ENCODE results near the gene IQCC.
"Not testable (repeated sequence)": the region's sequence is repeated elsewhere in the genome, so short reads cannot be mapped to it uniquely, and the experiment has no call there.

Gene IQCC

DNA sequence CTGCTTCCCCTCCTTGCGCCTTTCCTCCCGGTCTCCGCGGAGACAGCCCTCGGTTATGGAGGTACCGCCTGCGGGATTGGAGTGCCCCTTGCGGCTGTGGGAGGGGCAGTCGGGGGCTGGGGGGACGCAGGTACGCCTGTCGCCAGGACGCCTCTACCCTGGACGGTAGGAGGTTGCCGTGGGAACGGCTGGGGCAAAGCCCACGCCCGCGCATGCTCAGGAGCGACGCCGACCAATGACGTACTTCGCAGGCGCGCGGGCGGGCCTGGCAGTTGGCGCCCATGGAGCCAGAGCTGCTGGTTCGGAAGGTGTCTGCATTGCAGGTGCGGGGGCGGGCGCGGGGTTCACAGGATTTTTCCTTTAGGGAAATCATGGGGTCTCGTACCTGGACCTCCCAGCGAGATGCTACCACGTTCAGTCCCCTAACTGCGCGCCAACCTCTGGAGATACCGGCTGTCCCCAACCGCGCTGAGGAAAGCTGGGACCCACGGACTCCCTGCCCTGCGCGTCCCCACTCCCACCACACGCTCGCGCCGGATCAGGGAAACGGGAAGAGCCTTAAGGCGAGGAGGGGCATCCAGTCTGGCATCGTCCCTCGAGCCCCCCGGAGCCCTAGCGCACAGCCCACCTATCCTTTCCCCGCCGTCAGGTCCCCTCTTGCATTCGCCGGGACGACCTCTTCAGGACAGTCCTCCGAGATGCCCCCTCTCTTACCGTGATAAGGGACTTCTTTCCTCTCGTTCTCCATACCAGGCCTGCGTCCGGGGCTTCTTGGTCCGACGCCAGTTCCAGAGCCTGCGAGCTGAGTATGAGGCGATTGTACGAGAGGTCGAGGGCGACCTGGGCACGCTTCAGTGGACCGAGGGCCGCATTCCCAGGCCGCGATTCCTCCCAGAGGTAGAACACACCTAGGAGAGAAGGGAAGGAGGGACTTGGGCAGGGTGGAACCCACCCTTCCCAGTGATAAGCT lies at the start of gene IQCC:
Gene IQCC, plus strand, starts transcription at position 271 of the 970 bp plus-strand sequence. Its CDS starts 11 bp downstream, at position 282.
- peak; percentile 85 for DNase-seq

DNA sequence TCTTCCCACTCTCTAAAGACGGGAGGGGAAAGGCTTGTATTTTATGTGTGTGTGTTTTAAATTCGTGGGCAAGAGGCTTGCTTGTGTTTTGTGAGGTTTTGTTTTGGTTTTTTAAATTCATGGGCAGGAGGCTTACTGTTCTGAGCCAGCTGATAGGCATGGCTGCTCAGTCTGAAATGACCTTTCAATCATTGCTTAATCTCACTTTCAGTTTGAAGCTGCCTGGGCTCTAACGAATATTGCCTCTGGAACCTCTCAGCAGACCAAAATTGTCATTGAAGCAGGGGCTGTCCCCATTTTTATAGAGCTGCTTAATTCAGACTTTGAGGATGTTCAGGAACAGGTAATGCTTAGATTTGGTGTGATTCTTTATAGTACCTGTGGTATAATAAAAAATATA lies 46.3 kb upstream of the IQCC start:
- DNase-seq, result no peak

DNA sequence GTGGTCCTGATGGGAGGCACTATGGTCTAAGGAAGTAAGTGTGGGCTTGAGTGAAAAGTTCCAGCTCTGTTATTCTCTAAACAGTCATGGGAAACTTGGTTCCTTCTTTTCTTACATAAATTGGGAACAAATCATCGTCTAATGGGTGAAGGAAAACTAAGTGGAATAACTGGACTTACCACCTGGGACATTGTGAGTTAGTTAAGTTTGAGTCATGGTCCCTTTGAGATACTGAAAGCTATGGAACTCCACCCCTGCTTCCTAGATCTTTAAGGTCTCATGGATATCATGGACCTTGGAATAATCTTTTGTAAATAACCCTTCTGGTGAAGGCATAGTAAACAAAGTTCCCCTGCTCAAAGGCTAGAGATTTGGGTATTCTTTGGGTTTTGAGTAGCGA lies 42.1 kb upstream of the IQCC start:
- no peak for DNase-seq

DNA sequence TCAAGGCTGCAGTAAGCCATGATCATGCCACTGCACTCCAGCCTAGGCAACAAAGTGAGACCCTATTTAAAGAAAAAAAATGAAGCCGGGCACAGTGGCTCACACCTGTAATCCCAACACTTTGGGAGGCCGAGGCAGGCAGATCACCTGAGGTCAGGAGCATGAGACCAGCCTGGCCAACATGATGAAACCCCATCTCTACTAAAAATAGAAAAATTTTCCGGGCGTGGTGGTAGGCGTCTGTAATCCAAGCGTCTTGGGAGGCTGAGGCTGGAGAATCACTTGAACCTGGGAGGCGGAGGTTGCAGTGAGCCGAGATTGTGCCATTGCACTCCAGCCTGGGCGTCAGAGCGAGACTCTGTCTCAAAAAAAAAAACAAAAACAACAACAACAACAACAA lies 39.8 kb upstream of the IQCC start:
- not testable (repeated sequence) for DNase-seq

DNA sequence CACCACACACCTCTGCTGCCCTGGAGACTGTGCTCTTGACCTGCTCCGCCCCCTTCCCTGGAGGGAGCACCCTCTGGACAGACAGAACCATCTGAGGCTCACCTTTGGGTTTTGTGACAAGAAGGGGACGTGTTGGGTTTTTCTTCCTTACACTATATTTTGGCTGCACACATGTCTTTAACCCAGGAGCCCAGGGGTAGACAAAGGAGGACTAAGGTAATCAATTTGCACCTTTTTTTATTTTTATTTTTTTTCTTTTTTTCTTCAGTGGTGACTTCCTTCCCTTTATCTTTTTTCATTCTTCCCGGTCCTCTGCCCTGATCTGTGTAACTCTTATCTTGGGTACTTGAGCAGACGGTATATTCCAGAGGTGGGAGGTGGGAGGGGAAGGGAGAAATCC lies 34.5 kb upstream of the IQCC start:
- no peak for DNase-seq

DNA sequence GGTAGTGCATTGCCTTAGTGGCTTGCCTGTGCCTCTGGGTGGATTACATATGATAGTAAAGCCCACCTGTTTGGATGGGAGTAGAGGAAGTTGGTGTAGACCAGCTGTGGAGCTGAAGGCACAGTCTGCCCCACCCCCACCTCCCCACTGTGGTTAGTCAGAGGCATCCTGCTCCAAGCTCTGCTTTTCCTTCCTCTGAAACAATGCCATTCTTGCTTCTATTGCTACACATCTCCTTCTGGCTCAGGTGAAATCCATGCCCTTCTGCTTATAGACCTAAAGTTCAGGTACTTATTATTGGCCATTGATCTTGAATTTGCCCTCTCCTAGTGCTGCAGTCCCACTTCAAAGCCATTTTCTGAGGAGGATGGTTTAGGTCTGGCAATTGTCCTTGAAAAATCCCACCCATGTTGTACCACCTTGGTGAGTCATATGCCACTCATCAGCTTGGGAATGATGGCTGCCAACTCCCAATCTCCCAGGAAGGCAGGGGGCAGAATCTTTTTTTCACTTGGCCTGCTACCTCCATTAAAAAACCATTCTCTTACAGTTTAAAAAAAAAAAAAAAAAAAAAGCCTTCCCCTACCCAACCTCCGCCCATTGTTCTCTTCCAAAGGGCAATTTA lies 32.7 kb upstream of the IQCC start:
- no peak for DNase-seq

DNA sequence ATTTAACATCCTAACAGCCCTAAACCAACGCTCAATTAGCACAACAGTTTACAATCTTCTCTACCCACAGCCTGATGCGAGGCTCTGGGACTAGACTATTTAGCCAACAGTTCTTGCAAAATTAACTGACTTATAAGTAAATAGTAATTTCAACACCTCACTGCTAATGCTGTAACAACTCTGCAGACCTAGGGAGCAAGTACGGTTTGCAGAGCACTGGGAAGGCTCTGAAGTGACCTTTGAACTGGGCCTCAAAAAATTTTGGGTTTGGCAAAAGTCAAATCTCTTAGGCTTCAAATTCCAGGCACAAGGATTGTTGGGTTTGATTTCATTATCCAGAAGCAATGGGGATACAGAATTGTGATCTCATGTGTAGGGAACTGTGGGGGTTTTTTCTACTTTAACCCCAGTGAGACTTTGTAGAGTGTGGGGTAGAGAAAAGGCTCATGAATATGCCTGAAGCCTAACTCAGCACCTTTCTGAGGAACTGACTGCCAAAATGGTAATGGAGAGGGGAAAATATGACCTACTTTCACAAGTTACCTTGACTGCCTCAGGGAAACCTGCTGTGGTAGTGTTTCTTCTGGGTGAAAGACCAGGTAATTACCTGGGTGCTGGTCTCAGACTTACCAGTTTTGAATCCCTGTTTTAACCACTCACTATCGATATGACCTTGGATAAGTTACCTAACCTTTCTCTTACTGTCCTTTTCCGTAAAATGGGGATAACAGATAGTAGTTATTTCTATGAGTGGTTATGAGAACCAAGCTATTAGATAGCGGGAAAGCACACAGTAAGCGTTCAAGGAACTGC lies 26.9 kb upstream of the IQCC start:
- DNase-seq, result no peak

DNA sequence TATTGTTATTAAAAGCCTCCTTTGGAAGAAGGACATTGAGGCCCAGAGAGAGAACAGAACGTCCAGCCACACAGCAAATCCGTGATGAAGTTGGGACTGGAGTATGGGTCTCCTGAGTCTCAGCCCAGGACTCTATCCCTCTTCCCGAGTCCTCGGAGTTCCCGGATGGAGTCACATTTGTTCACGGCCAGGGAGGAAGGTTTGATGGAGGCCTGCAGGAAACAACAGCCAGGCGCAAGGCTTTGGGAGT lies 26.4 kb upstream of the IQCC start:
- no peak for DNase-seq

DNA sequence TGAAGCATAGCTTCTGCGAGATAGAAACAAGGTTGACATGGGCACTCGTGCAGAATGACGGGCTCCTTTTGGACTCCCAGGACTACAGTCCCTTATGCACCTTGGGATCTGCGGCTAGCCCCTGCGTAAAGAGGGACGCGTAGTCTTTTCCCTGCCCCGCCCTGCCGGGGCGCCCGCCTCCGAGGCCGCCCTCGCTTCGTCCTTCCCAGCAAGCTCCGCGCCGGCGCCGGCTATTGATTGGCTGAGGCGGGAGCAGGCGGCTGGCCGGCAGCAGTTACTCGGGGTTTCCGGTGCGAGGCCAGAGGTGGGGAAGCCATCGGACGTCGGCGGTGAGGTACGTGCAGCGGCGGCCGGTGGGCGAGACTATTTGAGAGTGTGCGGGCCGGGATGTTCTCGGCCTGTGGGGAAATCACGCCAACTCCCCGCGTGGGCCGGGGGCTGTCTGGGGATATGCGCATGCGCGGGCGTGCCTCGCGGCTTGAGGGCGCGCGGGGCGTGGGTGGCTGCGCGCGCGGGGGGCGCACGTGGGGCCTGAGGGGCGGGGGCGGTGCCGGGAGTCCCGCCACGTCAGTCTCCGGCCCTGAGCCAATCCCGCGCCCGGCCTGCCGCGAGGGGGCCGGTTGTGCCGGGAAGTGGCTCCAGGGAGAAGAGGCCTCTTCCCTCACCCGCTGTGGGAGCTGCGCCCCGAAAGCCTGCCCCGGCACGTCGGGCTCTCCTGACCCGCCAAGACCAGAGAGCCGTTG lies 25.9 kb upstream of the IQCC start, which contains the start of gene TXLNA:
Gene TXLNA, plus strand, starts transcription at position 233 of the 743 bp plus-strand sequence. CDS start 671 bp downstream, outside the sequence.
- DNase-seq, result peak; percentile 89

DNA sequence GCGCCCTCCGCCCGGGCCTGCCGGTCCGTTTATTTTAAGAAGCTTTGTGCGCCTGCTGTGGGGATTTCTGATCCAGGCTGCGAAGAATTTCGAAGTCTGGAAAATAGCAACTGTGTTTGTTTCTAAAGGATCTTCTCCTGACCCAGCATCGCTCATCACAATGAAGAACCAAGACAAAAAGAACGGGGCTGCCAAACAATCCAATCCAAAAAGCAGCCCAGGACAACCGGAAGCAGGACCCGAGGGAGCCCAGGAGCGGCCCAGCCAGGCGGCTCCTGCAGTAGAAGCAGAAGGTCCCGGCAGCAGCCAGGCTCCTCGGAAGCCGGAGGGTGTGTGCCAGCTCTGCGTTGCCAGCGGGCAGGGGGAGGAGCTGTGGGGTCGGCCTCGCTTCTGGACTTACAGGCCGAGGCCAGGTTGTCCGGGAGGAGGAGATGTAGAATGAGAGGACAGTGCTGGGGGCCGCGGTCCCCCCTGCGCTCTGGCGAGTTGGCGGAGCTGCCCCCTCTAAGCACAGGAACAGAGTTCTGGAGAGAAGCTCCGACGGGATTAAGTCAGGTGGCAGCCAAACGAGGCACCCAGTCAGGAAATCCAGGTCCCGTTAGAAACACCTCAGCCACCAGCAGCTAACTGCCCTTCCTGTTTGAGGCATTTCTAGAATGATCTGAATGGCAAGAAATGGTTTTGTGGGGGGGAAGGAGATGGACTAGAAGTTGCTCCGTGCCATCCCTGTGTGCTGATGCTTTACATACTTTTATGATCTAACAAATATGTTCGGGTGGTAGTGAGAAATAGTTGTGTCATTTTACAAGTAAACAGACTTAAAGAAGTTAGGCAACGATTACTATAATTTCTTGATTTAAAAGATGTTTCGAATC lies 25.0 kb upstream of the IQCC start:
- DNase-seq, result peak; percentile 47

DNA sequence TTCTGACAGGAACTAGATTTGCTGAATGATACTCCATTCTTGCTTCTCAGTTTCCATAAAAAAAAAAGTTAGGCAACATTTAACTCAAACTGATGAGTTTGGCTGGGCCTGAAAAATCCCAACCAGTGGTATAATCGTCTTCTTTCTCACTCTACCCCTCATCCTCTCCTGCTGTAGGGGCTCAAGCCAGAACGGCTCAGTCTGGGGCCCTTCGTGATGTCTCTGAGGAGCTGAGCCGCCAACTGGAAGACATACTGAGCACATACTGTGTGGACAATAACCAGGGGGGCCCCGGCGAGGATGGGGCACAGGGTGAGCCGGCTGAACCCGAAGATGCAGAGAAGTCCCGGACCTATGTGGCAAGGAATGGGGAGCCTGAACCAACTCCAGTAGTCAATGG lies 24.4 kb upstream of the IQCC start:
- no peak for DNase-seq

DNA sequence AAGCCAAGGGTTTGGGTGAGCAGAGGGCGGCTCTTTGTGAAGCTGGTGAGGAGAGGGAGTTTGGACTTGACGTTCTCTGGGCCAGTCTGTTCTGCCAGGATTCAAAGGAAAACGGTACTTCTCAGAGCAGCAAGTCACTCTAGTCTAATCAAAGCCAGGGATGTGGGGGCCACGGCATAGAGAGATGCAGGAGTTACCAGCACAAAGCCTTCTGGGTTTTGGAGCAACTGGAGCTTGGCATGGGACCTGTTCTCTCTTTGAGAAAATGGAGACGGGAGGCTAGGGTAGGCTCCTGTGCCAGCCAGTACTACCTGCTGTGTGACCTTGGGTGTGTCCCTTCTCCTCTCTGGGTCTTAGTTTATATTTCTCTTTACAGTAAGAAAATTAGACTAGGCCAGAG lies 23.9 kb upstream of the IQCC start:
- no peak for DNase-seq

DNA sequence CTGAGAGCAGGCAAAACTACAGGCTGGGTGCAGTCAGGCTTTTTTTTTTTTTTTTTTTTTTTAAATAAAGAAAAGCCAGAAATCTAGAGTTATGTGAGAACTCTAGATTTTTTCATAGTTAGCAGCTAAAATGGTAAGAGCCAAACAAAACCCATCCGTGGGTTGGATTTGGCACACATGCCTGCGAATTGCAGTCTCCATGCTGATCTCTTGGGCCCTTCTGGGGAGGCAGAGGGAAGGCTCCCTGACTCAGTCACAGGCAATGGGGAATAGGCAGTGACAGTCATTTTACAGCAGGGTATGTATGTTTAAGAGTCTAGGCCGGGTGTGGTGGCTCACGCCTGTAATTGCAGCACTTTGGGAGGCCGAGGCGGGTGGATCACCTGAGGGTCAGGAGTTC lies 23.4 kb upstream of the IQCC start:
- no peak for DNase-seq

DNA sequence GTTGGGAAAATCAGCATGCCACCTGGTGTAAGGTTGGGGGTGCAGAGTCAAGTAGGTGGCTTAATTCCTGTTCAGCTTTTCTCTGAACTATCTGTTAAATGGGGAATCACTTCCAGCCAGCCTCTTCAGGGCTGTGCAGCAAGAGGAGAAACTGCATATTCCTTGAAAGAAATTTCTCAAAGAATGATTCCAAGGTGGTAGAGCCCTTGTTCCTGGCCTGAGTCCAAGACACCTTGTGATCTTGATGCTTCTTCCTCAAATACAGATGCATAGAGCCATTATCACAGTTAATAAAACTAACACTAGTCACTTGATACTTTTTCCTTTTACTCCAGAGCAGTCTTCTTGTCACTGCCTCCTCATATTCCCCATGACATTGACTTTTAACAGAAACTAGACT lies 20.8 kb upstream of the IQCC start:
- no peak for DNase-seq

DNA sequence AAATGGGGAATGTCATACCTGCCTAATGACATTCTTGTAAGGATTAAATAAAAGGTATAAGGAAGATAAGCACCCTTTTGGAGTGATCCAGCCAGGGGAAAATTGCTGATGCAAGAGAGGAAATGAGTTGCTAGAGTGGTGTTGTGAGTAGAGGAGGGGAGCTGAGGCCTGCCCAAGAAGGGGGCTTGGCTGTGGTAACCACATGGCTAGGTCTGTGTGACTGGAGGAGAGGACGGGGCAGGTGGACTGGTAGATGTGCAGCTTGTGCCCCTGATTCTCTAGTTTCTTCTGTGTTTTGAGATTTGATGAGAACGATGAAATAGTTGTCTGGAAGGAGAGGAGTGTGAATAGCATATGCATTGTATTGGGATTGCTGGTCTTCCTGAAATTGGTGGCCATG lies 19.4 kb upstream of the IQCC start:
- no peak for DNase-seq

DNA sequence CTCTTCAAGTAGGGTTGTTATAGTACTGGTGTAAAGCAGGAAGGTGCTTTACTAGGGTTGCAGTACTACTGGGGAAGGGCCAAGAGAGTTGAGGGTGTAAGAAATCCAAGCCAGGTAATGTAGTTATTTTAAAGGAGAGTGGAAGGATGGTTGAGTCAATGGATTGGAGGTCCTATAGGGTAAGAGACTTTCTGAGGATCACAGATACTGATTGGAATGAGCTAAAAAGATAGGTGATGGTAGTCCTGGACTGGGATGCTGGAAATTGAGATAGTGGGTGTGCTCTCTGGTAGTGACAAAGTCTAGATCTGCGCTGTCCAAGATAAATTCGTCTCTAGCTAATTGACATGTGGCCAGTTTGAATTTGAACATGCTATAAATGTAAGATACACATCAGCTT lies 19.0 kb upstream of the IQCC start:
- no peak for DNase-seq

DNA sequence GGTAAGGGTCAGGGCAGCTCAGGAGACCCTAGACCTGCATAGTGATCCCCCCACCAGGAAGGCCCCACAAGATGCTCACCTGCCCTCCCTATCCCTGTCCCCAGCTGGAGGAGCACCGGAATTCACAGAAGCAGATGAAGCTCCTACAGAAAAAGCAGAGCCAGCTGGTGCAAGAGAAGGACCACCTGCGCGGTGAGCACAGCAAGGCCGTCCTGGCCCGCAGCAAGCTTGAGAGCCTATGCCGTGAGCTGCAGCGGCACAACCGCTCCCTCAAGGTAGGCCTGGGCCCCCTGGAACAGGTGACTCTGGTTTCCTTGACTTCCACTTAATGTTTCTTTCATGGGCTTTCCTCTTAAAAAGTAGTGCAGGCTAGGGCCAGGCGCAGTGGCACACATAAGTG lies 17.6 kb upstream of the IQCC start:
- no peak for DNase-seq

DNA sequence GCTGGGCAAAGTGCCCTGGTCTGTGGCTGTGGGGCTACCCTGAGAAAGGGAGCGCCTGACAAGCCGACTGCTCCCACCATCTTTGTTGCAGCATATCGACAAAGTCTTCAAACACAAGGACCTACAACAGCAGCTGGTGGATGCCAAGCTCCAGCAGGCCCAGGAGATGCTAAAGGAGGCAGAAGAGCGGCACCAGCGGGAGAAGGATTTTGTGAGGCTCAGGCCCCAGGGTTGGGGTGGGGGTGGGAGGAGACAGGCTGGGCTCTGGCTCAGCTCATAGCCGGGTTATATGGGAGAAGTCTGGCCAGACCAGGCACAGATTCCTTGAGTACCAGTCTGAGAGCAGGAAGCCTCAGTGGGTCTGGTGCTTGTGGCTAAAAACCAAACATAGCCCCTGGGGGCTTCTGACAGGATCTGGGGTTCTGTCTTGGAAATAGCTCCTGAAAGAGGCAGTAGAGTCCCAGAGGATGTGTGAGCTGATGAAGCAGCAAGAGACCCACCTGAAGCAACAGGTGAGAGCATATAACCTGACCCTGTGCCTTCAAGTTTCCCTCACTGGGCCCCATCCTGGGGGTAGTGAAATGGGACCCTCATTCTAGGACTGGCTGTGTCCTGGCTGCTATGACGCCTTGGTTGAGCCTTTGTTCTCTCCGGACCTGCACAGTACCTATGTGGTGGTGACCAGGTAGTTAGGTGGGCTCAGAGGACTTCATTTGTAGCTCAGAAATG lies 13.1 kb upstream of the IQCC start:
- no peak for DNase-seq

DNA sequence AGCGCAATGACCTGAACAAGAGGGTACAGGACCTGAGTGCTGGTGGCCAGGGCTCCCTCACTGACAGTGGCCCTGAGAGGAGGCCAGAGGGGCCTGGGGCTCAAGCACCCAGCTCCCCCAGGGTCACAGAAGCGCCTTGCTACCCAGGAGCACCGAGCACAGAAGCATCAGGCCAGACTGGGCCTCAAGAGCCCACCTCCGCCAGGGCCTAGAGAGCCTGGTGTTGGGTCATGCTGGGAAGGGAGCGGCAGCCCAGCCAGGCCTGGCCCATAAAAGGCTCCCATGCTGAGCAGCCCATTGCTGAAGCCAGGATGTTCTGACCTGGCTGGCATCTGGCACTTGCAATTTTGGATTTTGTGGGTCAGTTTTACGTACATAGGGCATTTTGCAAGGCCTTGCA lies 10.5 kb upstream of the IQCC start:
- DNase-seq, result no peak

DNA sequence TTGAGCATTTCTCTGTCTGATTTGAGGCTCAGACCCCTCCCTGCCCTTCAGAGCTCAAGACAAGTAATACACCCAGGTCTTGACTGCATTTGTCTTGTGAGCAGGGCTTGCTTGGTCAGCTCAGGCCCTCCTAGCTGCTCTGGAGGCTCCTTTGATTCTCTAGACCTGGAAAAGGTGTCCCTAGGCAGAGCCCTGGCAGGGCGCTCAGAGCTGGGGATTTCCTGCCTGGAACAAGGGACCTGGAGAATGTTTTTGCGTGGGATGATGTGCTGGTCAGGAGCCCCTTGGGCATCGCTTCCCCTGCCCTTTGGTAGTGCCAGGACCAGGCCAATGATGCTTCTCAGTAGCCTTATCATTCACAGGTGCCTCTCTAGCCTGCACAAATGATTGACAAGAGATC lies 9.9 kb upstream of the IQCC start:
- DNase-seq, result no peak
